ENCODE measurements around the gene RASAL1.
A peak's percentile ranks its signal among the peaks of the same experiment; 100 is the strongest.

RASAL1 gene

GRCh38 chr12:113137861-113138783 is 2.6 kb upstream of the RASAL1 start:
- Histone ChIP-seq H3K4me1 (ENCODE audit: control insufficient read depth, insufficient read depth, low read length) (peaks cover 3% of the 10 kb centered on the region; the same call in 1 of the 2 replicates), H3K9me3 (ENCODE audit: control insufficient read depth, insufficient read depth, low read length) (no peaks in the 10 kb centered on the region), H3K27me3 (ENCODE audit: control insufficient read depth, insufficient read depth, low read length) (peaks cover 20% of the 10 kb centered on the region), H3K4me3 (ENCODE audit: low read depth, low read length) (no peak overlapping the region), H3K27ac (ENCODE audit: low read depth, low read length) (no peak overlapping the region), H3K9ac (ENCODE audit: low read depth, low read length) (no peak overlapping the region), H3K36me3 (ENCODE audit: control insufficient read depth, insufficient read depth, low read length) (no peaks in the 10 kb centered on the region)

GRCh38 chr12:113136990-113137511 is 1.5 kb upstream of the RASAL1 start:
- no peaks in the 10 kb centered on the region for H3K9me3 ChIP-seq (ENCODE audit: control insufficient read depth, insufficient read depth, low read length)
- H3K9ac ChIP-seq (ENCODE audit: low read depth, low read length) = no peak overlapping the region
- peaks cover 20% of the 10 kb centered on the region for H3K27me3 ChIP-seq (ENCODE audit: control insufficient read depth, insufficient read depth, low read length)
- no peak overlapping the region for H3K4me3 ChIP-seq (ENCODE audit: low read depth, low read length)
- H3K36me3 ChIP-seq (ENCODE audit: control insufficient read depth, insufficient read depth, low read length) = no peaks in the 10 kb centered on the region
- H3K4me1 ChIP-seq (ENCODE audit: control insufficient read depth, insufficient read depth, low read length) = peaks cover 3% of the 10 kb centered on the region; the same call in 1 of the 2 replicates
- H3K27ac ChIP-seq (ENCODE audit: low read depth, low read length) = no peak overlapping the region

- no peak overlapping the region for H3K27ac ChIP-seq (ENCODE audit: low read depth, low read length)
- H3K9ac ChIP-seq (ENCODE audit: low read depth, low read length) = no peak overlapping the region
- H3K27me3 ChIP-seq (ENCODE audit: control insufficient read depth, insufficient read depth, low read length) = peaks cover 20% of the 10 kb centered on the region
- peaks cover 3% of the 10 kb centered on the region; the same call in 1 of the 2 replicates for H3K4me1 ChIP-seq (ENCODE audit: control insufficient read depth, insufficient read depth, low read length)
- H3K36me3 ChIP-seq (ENCODE audit: control insufficient read depth, insufficient read depth, low read length) = no peaks in the 10 kb centered on the region
- peak overlapping the region; percentile 62 for H3K4me3 ChIP-seq (ENCODE audit: low read depth, low read length)
- H3K9me3 ChIP-seq (ENCODE audit: control insufficient read depth, insufficient read depth, low read length) = no peaks in the 10 kb centered on the region
These were observed 798 bp upstream of the RASAL1 start for GRCh38 chr12:113136128-113136989.

- Histone ChIP-seq H3K9me3 (ENCODE audit: control insufficient read depth, insufficient read depth, low read length) (no peaks in the 10 kb centered on the region), H3K27me3 (ENCODE audit: control insufficient read depth, insufficient read depth, low read length) (peaks cover 20% of the 10 kb centered on the region), H3K4me1 (ENCODE audit: control insufficient read depth, insufficient read depth, low read length) (peaks cover 3% of the 10 kb centered on the region; the same call in 1 of the 2 replicates), H3K9ac (ENCODE audit: low read depth, low read length) (no peak overlapping the region), H3K27ac (ENCODE audit: low read depth, low read length) (no peak overlapping the region), H3K4me3 (ENCODE audit: low read depth, low read length) (peak overlapping the region; percentile 73; the same call in 1 of the 2 replicates), H3K36me3 (ENCODE audit: control insufficient read depth, insufficient read depth, low read length) (no peaks in the 10 kb centered on the region)
These were observed 1.0 kb downstream of the RASAL1 start for GRCh38 chr12:113134521-113134951.

- Histone ChIP-seq H3K36me3 (ENCODE audit: control insufficient read depth, insufficient read depth, low read length) (no peaks in the 10 kb centered on the region), H3K27ac (ENCODE audit: low read depth, low read length) (no peak overlapping the region), H3K4me1 (ENCODE audit: control insufficient read depth, insufficient read depth, low read length) (peaks cover 3% of the 10 kb centered on the region; the same call in 1 of the 2 replicates), H3K4me3 (ENCODE audit: low read depth, low read length) (no peak overlapping the region), H3K9ac (ENCODE audit: low read depth, low read length) (no peak overlapping the region), H3K27me3 (ENCODE audit: control insufficient read depth, insufficient read depth, low read length) (peaks cover 20% of the 10 kb centered on the region), H3K9me3 (ENCODE audit: control insufficient read depth, insufficient read depth, low read length) (no peaks in the 10 kb centered on the region)
These were observed 1.5 kb downstream of the RASAL1 start for GRCh38 chr12:113134071-113134470.

- no peak overlapping the region for H3K9ac ChIP-seq (ENCODE audit: low read depth, low read length)
- H3K4me1 ChIP-seq (ENCODE audit: control insufficient read depth, insufficient read depth, low read length) = peaks cover 3% of the 10 kb centered on the region; the same call in 1 of the 2 replicates
- no peak overlapping the region for H3K4me3 ChIP-seq (ENCODE audit: low read depth, low read length)
- H3K27ac ChIP-seq (ENCODE audit: low read depth, low read length) = no peak overlapping the region
- no peaks in the 10 kb centered on the region for H3K9me3 ChIP-seq (ENCODE audit: control insufficient read depth, insufficient read depth, low read length)
- no peaks in the 10 kb centered on the region for H3K36me3 ChIP-seq (ENCODE audit: control insufficient read depth, insufficient read depth, low read length)
- peaks cover 20% of the 10 kb centered on the region for H3K27me3 ChIP-seq (ENCODE audit: control insufficient read depth, insufficient read depth, low read length)
These were observed 1.9 kb downstream of the RASAL1 start for GRCh38 chr12:113133666-113134065.

GRCh38 chr12:113133036-113133435 is 2.5 kb downstream of the RASAL1 start:
- Histone ChIP-seq H3K4me3 (ENCODE audit: low read depth, low read length) (no peak overlapping the region), H3K9me3 (ENCODE audit: control insufficient read depth, insufficient read depth, low read length) (no peaks in the 10 kb centered on the region), H3K27me3 (ENCODE audit: control insufficient read depth, insufficient read depth, low read length) (peaks cover 20% of the 10 kb centered on the region), H3K9ac (ENCODE audit: low read depth, low read length) (no peak overlapping the region), H3K36me3 (ENCODE audit: control insufficient read depth, insufficient read depth, low read length) (no peaks in the 10 kb centered on the region), H3K27ac (ENCODE audit: low read depth, low read length) (no peak overlapping the region), H3K4me1 (ENCODE audit: control insufficient read depth, insufficient read depth, low read length) (peaks cover 3% of the 10 kb centered on the region; the same call in 1 of the 2 replicates)

GRCh38 chr12:113131556-113131955 is 4.0 kb downstream of the RASAL1 start:
- H3K9ac ChIP-seq (ENCODE audit: low read depth, low read length) = no peak overlapping the region
- H3K4me1 ChIP-seq (ENCODE audit: control insufficient read depth, insufficient read depth, low read length) = peaks cover 3% of the 10 kb centered on the region; the same call in 1 of the 2 replicates
- H3K27me3 ChIP-seq (ENCODE audit: control insufficient read depth, insufficient read depth, low read length) = peaks cover 19% of the 10 kb centered on the region
- H3K27ac ChIP-seq (ENCODE audit: low read depth, low read length) = no peak overlapping the region
- H3K9me3 ChIP-seq (ENCODE audit: control insufficient read depth, insufficient read depth, low read length) = no peaks in the 10 kb centered on the region
- no peaks in the 10 kb centered on the region for H3K36me3 ChIP-seq (ENCODE audit: control insufficient read depth, insufficient read depth, low read length)
- no peak overlapping the region for H3K4me3 ChIP-seq (ENCODE audit: low read depth, low read length)

GRCh38 chr12:113130457-113131135 is 5.0 kb downstream of the RASAL1 start:
- Histone ChIP-seq H3K27ac (ENCODE audit: low read depth, low read length) (no peak overlapping the region), H3K4me1 (ENCODE audit: control insufficient read depth, insufficient read depth, low read length) (peaks cover 3% of the 10 kb centered on the region; the same call in 1 of the 2 replicates), H3K27me3 (ENCODE audit: control insufficient read depth, insufficient read depth, low read length) (peaks cover 15% of the 10 kb centered on the region), H3K9me3 (ENCODE audit: control insufficient read depth, insufficient read depth, low read length) (no peaks in the 10 kb centered on the region), H3K9ac (ENCODE audit: low read depth, low read length) (no peak overlapping the region), H3K4me3 (ENCODE audit: low read depth, low read length) (no peak overlapping the region), H3K36me3 (ENCODE audit: control insufficient read depth, insufficient read depth, low read length) (no peaks in the 10 kb centered on the region)

Measured in HUES48 (cell line).